Activated naive CD8-positive, alpha-beta T cell (primary cell): ENCODE measurements around the gene GCAT.
A peak's percentile ranks its signal among the peaks of the same experiment; 100 is the strongest.

Experiments used
- H3K27ac Mint-ChIP-seq: one replicate; pipeline ENCODE4 v1.8.0; 2021; ENCODE audit warnings: mixed read lengths
- H3K27me3 Mint-ChIP-seq: one replicate; pipeline ENCODE4 v1.8.0; 2021; ENCODE audit warnings: mixed read lengths
- H3K36me3 Mint-ChIP-seq: one replicate; pipeline ENCODE4 v1.8.0; 2021; ENCODE audit warnings: mixed read lengths
- H3K4me1 Mint-ChIP-seq: one replicate; pipeline ENCODE4 v1.8.0; 2021; ENCODE audit warnings: low read depth, mixed read lengths
- H3K4me3 Mint-ChIP-seq: one replicate; pipeline ENCODE4 v1.8.0; 2021; ENCODE audit warnings: mild to moderate bottlenecking, mixed read lengths
- H3K9me3 Mint-ChIP-seq: one replicate; pipeline ENCODE4 v1.8.0; 2021; ENCODE audit warnings: low read depth, mixed read lengths

Gene GCAT

GRCh38 chr22:37815593-37815992 is 7.9 kb downstream of the GCAT start:
- Mint-ChIP-seq H3K9me3 (no peaks in the 10 kb centered on the region), H3K4me3 (no peak overlapping the region), H3K4me1 (peaks cover 9% of the 10 kb centered on the region), H3K27me3 (peaks cover 12% of the 10 kb centered on the region), H3K36me3 (no peaks in the 10 kb centered on the region), H3K27ac (no peak overlapping the region)

GRCh38 chr22:37816543-37817180 is 8.9 kb downstream of the GCAT start:
- H3K27me3 Mint-ChIP-seq: peaks cover 12% of the 10 kb centered on the region

GRCh38 chr22:37817705-37818408 is 10.1 kb downstream of the GCAT start:
- H3K9me3 Mint-ChIP-seq: no peaks in the 10 kb centered on the region
- H3K27ac Mint-ChIP-seq: no peak overlapping the region
- H3K36me3 Mint-ChIP-seq: no peaks in the 10 kb centered on the region
- H3K4me1 Mint-ChIP-seq: peaks cover 9% of the 10 kb centered on the region
- peak overlapping the region; percentile 30 for H3K4me3 Mint-ChIP-seq
- peaks cover 12% of the 10 kb centered on the region for H3K27me3 Mint-ChIP-seq

More at GRCh38 chr22:37816543-37817180, 8.9 kb downstream of the GCAT start:
- H3K9me3 Mint-ChIP-seq: no peaks in the 10 kb centered on the region
- no peak overlapping the region for H3K27ac Mint-ChIP-seq
- H3K4me1 Mint-ChIP-seq: peaks cover 9% of the 10 kb centered on the region
- H3K36me3 Mint-ChIP-seq: no peaks in the 10 kb centered on the region
- no peak overlapping the region for H3K4me3 Mint-ChIP-seq

GRCh38 chr22:37818409-37819104 is 10.8 kb downstream of the GCAT start:
- H3K4me3 Mint-ChIP-seq: peak overlapping the region; percentile 59
- peaks cover 9% of the 10 kb centered on the region for H3K4me1 Mint-ChIP-seq
- H3K9me3 Mint-ChIP-seq: no peaks in the 10 kb centered on the region
- H3K27ac Mint-ChIP-seq: no peak overlapping the region
- H3K27me3 Mint-ChIP-seq: peaks cover 14% of the 10 kb centered on the region
- H3K36me3 Mint-ChIP-seq: no peaks in the 10 kb centered on the region

GRCh38 chr22:37819105-37819433 is 11.3 kb downstream of the GCAT start:
- Mint-ChIP-seq H3K4me3 (peak overlapping the region; percentile 59), H3K4me1 (peaks cover 9% of the 10 kb centered on the region), H3K27me3 (peaks cover 14% of the 10 kb centered on the region), H3K36me3 (no peaks in the 10 kb centered on the region), H3K27ac (no peak overlapping the region), H3K9me3 (no peaks in the 10 kb centered on the region)

GRCh38 chr22:37820350-37820749 is 12.6 kb downstream of the GCAT start:
- Mint-ChIP-seq H3K36me3 (no peaks in the 10 kb centered on the region), H3K9me3 (no peaks in the 10 kb centered on the region), H3K27ac (no peak overlapping the region), H3K4me1 (peaks cover 11% of the 10 kb centered on the region), H3K27me3 (peaks cover 14% of the 10 kb centered on the region), H3K4me3 (no peak overlapping the region)

GRCh38 chr22:37822079-37822833 is 14.5 kb downstream of the GCAT start:
- Mint-ChIP-seq H3K36me3 (no peaks in the 10 kb centered on the region), H3K9me3 (no peaks in the 10 kb centered on the region), H3K27me3 (peaks cover 14% of the 10 kb centered on the region), H3K27ac (no peak overlapping the region), H3K4me1 (peaks cover 11% of the 10 kb centered on the region), H3K4me3 (no peak overlapping the region)

- Mint-ChIP-seq H3K4me1 (peaks cover 5% of the 10 kb centered on the region), H3K9me3 (no peaks in the 10 kb centered on the region), H3K36me3 (no peaks in the 10 kb centered on the region), H3K27me3 (peaks cover 12% of the 10 kb centered on the region), H3K4me3 (peak within 1 kb of the TSS; percentile 40), H3K27ac (no peak within 1 kb of the TSS)
These were observed 15.6 kb downstream of the GCAT start, which contains the start of gene GALR3 for GRCh38 chr22:37823134-37823985. Gene GALR3 (plus strand): TSS chr22:37823382. CDS start chr22:37823407, 25 bp downstream.

GRCh38 chr22:37824674-37825641 is 17.2 kb downstream of the GCAT start:
- peak overlapping the region; percentile 66 for H3K4me3 Mint-ChIP-seq
- H3K4me1 Mint-ChIP-seq: peaks cover 2% of the 10 kb centered on the region
- peaks cover 2% of the 10 kb centered on the region for H3K36me3 Mint-ChIP-seq
- H3K9me3 Mint-ChIP-seq: no peaks in the 10 kb centered on the region
- H3K27ac Mint-ChIP-seq: no peak overlapping the region
- peaks cover 12% of the 10 kb centered on the region for H3K27me3 Mint-ChIP-seq

- H3K27ac Mint-ChIP-seq: no peak overlapping the region
- peaks cover 2% of the 10 kb centered on the region for H3K4me1 Mint-ChIP-seq
- peaks cover 4% of the 10 kb centered on the region for H3K27me3 Mint-ChIP-seq
- H3K36me3 Mint-ChIP-seq: peaks cover 2% of the 10 kb centered on the region
- no peaks in the 10 kb centered on the region for H3K9me3 Mint-ChIP-seq
- no peak overlapping the region for H3K4me3 Mint-ChIP-seq
These were observed 19.3 kb downstream of the GCAT start for GRCh38 chr22:37827056-37827455.

- Mint-ChIP-seq H3K4me1 (no peaks in the 10 kb centered on the region), H3K27me3 (no peaks in the 10 kb centered on the region), H3K4me3 (no peak overlapping the region), H3K36me3 (peaks cover 2% of the 10 kb centered on the region), H3K27ac (no peak overlapping the region), H3K9me3 (no peaks in the 10 kb centered on the region)
These were observed 22.5 kb downstream of the GCAT start for GRCh38 chr22:37830093-37830842.

GRCh38 chr22:37831472-37831871 is 23.7 kb downstream of the GCAT start:
- Mint-ChIP-seq H3K27me3 (no peaks in the 10 kb centered on the region), H3K4me1 (no peaks in the 10 kb centered on the region), H3K4me3 (no peak overlapping the region), H3K9me3 (no peaks in the 10 kb centered on the region), H3K27ac (no peak overlapping the region), H3K36me3 (peaks cover 2% of the 10 kb centered on the region)
